HCT116 (cell line): Measurements from ENCODE around the gene SEMA4A. TPM values are rescaled to one million over a fixed set of nuclear protein-coding genes. Genes with fewer than 3 reads are reported as not detected.

Source experiments
- ATAC-seq: fragments of 200-7000 bp; cut with Tn5 transposase; 2 replicates; pipeline ENCODE4 v1.9.1; 2020; ENCODE audit warnings: mild to moderate bottlenecking, moderate library complexity
- BruUV-seq: library from RNA; stranded (reverse); fragments of 400-500 nt; replicated peaks from 2 replicates; lab custom pipeline; 2021; lab: Mats Ljungman, UMichigan
- CTCF ChIA-PET: fragments of 300-600 bp; sonication (Branson Sonifier 250); formaldehyde crosslinking; loops from one replicate; lab custom pipeline; 2021; ENCODE audit warnings: antibody characterized with exemption; lab: Charles Lee
- POLR2A ChIA-PET: fragments of 300-600, 350-600 bp; sonication (Branson Sonifier 250); formaldehyde crosslinking; loops from one replicate; lab custom pipeline; 2021; ENCODE audit warnings: antibody characterized with exemption; lab: Charles Lee
- RAD21 ChIA-PET, 2 experiments: fragments of 300-600 bp; sonication (Branson Sonifier 250); formaldehyde crosslinking; loops; one replicate each; lab custom pipeline; 2023; ENCODE audit warnings: low total read pairs in 2 of 2; ENCODE audit not compliant: uncharacterized antibody in 2 of 2, unreplicated experiment in 2 of 2, low non-redundant PET in 1 of 2; lab: Charles Lee
- DNase-seq: peaks from one replicate; pipeline ENCODE4 v3.0.0-alpha.2; 2010; ENCODE audit warnings: low read depth, low spot score
- H2AFZ ChIP-seq: fragments of 200-600 bp; shearing (Covaris generic), sonication (generic); 2 replicates; pipeline ENCODE4 v1.6.1; 2017; ENCODE audit warnings: low read depth, mixed run types, mixed read lengths, antibody characterized with exemption, low read length; ENCODE audit not compliant: poor library complexity, severe bottlenecking
- H3K27ac ChIP-seq: 2 replicates; pipeline ENCODE4 v1.5.1; 2012; ENCODE audit warnings: low read depth, low read length
- H3K27me3 ChIP-seq: fragments of 200-600 bp; sonication (generic); 2 replicates; pipeline ENCODE4 v1.6.1; 2016; ENCODE audit warnings: mixed run types, low read length, mixed read lengths; ENCODE audit not compliant: insufficient read depth
- H3K36me3 ChIP-seq, 2 experiments: fragments of 200-500 bp in 1 of 2; fragments of 200-600 bp in 1 of 2; sonication (Bioruptor generic) in 1 of 2; sonication (generic) in 1 of 2; 2 replicates each; pipeline versions ENCODE4 v1.5.1 to v1.6.1; 2014 to 2016; ENCODE audit warnings: low read length in 2 of 2, inconsistent platforms in 1 of 2, mixed read lengths in 1 of 2, mixed run types in 1 of 2; ENCODE audit not compliant: insufficient read depth in 2 of 2, control insufficient read depth in 1 of 2
- H3K4me1 ChIP-seq, 2 experiments: fragments of 200-600 bp in 1 of 2; sonication (generic) in 1 of 2; 2 replicates each; pipeline versions ENCODE4 v1.5.1 to v1.6.1; 2012 to 2017; ENCODE audit warnings: low read length in 2 of 2, inconsistent platforms in 1 of 2, mild to moderate bottlenecking in 1 of 2, mixed read lengths in 1 of 2, mixed run types in 1 of 2, moderate library complexity in 1 of 2; ENCODE audit not compliant: insufficient read depth in 2 of 2, control insufficient read depth in 1 of 2
- H3K4me2 ChIP-seq: fragments of 200-600 bp; sonication (generic); 2 replicates; pipeline ENCODE4 v1.6.1; 2017; ENCODE audit warnings: mixed run types, low read length, mixed read lengths
- H3K4me3 ChIP-seq, 2 experiments: fragments of 200-600 bp in 1 of 2; sonication (generic) in 1 of 2; replicated peaks in 1 of 2; 2 replicates each; pipeline ENCODE4 v1.5.1; 2011 to 2016; ENCODE audit warnings: low read length in 2 of 2, control low read depth in 1 of 2, low read depth in 1 of 2, mild to moderate bottlenecking in 1 of 2, mixed read lengths in 1 of 2, mixed run types in 1 of 2
- H3K79me2 ChIP-seq: fragments of 200-600 bp; sonication (generic); 2 replicates; pipeline ENCODE4 v1.6.1; 2017; ENCODE audit warnings: mild to moderate bottlenecking, mixed run types, low read length, moderate library complexity, mixed read lengths; ENCODE audit not compliant: insufficient read depth
- H3K9ac ChIP-seq: fragments of 200-600 bp; sonication (generic); 2 replicates; pipeline ENCODE4 v1.6.1; 2016; ENCODE audit warnings: low read length, mixed read lengths
- H3K9me2 ChIP-seq: fragments of 200-600 bp; sonication (generic), shearing (Covaris generic); 2 replicates; pipeline ENCODE4 v1.6.1; 2017; ENCODE audit warnings: mixed run types, mild to moderate bottlenecking, moderate library complexity; ENCODE audit not compliant: insufficient read depth
- H3K9me3 ChIP-seq, 2 experiments: fragments of 200-500 bp in 1 of 2; fragments of 200-600 bp in 1 of 2; sonication (Bioruptor generic) in 1 of 2; sonication (generic) in 1 of 2; 2 replicates each; pipeline ENCODE4 v1.6.1; 2014 to 2017; ENCODE audit warnings: low read length in 2 of 2, mixed read lengths in 2 of 2, inconsistent platforms in 1 of 2, low read depth in 1 of 2, mild to moderate bottlenecking in 1 of 2, mixed run types in 1 of 2, moderate library complexity in 1 of 2; ENCODE audit not compliant: control insufficient read depth in 1 of 2, insufficient read depth in 1 of 2
- H4K20me1 ChIP-seq: fragments of 200-600 bp; sonication (generic), shearing (Covaris generic); 2 replicates; pipeline ENCODE4 v1.6.1; 2017; ENCODE audit warnings: mixed run types, mild to moderate bottlenecking, moderate library complexity; ENCODE audit not compliant: insufficient read depth
- ATF3 ChIP-seq: IDR thresholded peaks from 2 replicates; pipeline ENCODE4 v1.6.1; 2012
- ELF1 ChIP-seq: IDR thresholded peaks from 2 replicates; pipeline ENCODE4 v1.6.1; 2012; ENCODE audit warnings: low read depth, borderline replicate concordance
- EZH2phosphoT487 ChIP-seq: fragments of 200-600 bp; IDR thresholded peaks from 2 replicates; pipeline ENCODE4 v1.6.1; 2018; ENCODE audit warnings: antibody characterized with exemption, borderline replicate concordance
- REST ChIP-seq: IDR thresholded peaks from 2 replicates; pipeline ENCODE4 v1.6.1; 2012; ENCODE audit warnings: low read depth
- SP1 ChIP-seq: IDR thresholded peaks from 2 replicates; pipeline ENCODE4 v1.6.1; 2012; ENCODE audit warnings: low read depth
- ZNF274 ChIP-seq: fragments of 200-500 bp; sonication (Bioruptor generic); IDR thresholded peaks from 2 replicates; pipeline ENCODE4 v1.6.1; 2014; ENCODE audit warnings: mild to moderate bottlenecking, low read depth, low read length, inconsistent platforms
- intact Hi-C: fragments of 100-400 bp; cut with micrococcal nuclease; formaldehyde crosslinking; loops from 2 replicates; pipeline ENCODE4 v1.10.0; 2022
- total RNA-seq: library from RNA; stranded (reverse); gene quantifications from one replicate; pipeline ENCODE4 v1.2.1, GENCODE V29; 2021; ENCODE audit not compliant: unreplicated experiment

SEMA4A gene
- total RNA-seq, 1 experiment from 2014 or later, result 0.39 TPM

- DNase-seq (no peak), ATAC-seq (no peak)
- no peaks in the 10 kb centered on the region for H3K4me1 ChIP-seq
- TF ChIP-seq SP1 (no peak), ZNF274 (no peak), REST (no peak), ATF3 (no peak), EZH2phosphoT487 (no peak)
- no peak overlapping the region for H2AFZ ChIP-seq
- no peak overlapping the region for H3K4me2 ChIP-seq
- H3K36me3 ChIP-seq, result no peaks in the 10 kb centered on the region
- H3K9me2 ChIP-seq, result no peaks in the 10 kb centered on the region
- no peak overlapping the region for H3K9ac ChIP-seq
- no TSS peak for BruUV-seq
- RAD21 ChIA-PET, result no interaction called here
- CTCF ChIA-PET, result interaction anchor here (0.9 kb wide), 1 partner anchor 19 kb away, joined by 3 read pairs; no protein-coding TSS in a partner anchor
- H4K20me1 ChIP-seq, result no peaks in the 10 kb centered on the region
- intact Hi-C loops, result no loop called here
- H3K9me3 ChIP-seq, result no peaks in the 10 kb centered on the region
- H3K79me2 ChIP-seq, result no peaks in the 10 kb centered on the region
- POLR2A ChIA-PET, result no interaction called here
- H3K27me3 ChIP-seq, result no peaks in the 10 kb centered on the region
- H3K4me3 ChIP-seq, result no peak overlapping the region
- H3K27ac ChIP-seq, result no peak overlapping the region
These were observed 11.7 kb downstream of the SEMA4A start for GRCh38 chr1:156165083-156165482.

- H3K27ac ChIP-seq, result no peak overlapping the region
- BruUV-seq, result no TSS peak
- H4K20me1 ChIP-seq, result no peaks in the 10 kb centered on the region
- CTCF ChIA-PET, result no interaction called here
- no peaks in the 10 kb centered on the region for H3K36me3 ChIP-seq
- intact Hi-C loops, result no loop called here
- no peaks in the 10 kb centered on the region for H3K9me2 ChIP-seq
- no peaks in the 10 kb centered on the region for H3K4me1 ChIP-seq
- H3K9ac ChIP-seq, result no peak overlapping the region
- POLR2A ChIA-PET, result no interaction called here
- H3K9me3 ChIP-seq, result no peaks in the 10 kb centered on the region
- no peaks in the 10 kb centered on the region for H3K27me3 ChIP-seq
- no peak overlapping the region for H3K4me2 ChIP-seq
- no peak for TF ChIP-seq ELF1
- TF ChIP-seq SP1, result no peak
- no peak overlapping the region for H3K4me3 ChIP-seq
- ATAC-seq, result no peak
- no peaks in the 10 kb centered on the region for H3K79me2 ChIP-seq
- DNase-seq, result no peak
- RAD21 ChIA-PET, result interaction anchor here in 1 of 2 experiments (0.6 kb wide), 1 partner anchor 57 kb away, joined by 3 read pairs; no protein-coding TSS in a partner anchor
- no peak overlapping the region for H2AFZ ChIP-seq
These were observed 14.2 kb downstream of the SEMA4A start for GRCh38 chr1:156167536-156167935.
